GM18499 (cell line): Measurements from ENCODE around the gene FBF1.
A peak's percentile ranks its signal among the peaks of the same experiment; 100 is the strongest.

Source experiments
- ATAC-seq: cut with Tn5 transposase; IDR thresholded peaks from one replicate; pipeline ENCODE4 v1.9.1; 2021; ENCODE audit warnings: moderate number of reproducible peaks; ENCODE audit not compliant: insufficient read depth, unreplicated experiment

FBF1 gene

DNA sequence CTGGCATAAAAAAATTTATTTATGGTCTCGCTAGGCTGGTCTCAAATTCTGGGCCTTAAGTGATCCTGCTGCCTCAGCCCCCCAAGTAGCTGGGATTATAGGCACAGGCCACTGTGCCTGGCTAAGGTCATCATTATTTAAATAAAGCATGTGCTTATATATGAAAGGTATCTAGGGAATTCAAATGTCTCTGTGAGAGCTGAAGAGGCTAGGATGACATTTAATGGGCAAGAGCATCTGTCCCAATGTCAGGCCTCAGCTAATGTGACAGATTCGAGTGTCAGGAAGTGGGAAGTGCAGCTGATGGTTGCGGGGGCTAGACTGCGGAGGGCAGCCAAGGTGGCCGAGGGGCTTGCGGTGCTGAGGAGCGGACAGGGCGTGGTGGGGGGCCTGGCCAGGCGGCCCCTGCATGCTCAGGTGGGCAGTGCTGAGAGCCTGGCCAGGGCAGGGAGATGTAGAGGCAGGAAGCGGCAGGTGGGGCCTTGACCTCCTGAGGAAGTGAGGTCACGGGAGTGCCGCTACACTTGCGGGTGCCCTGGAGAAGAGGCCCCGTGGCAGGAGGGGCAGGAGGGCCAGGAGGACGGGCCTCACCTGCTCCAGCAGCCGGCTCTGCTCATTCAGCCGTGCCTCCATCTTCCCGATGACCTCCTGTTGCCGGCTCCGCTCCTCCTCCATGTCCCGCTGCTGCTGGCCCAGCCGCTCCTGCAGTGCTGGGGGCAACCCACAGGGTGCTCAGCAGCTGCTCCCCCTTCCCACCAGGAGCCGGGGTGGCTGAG, 23.5 kb downstream of the FBF1 start:
- no peak for ATAC-seq

DNA sequence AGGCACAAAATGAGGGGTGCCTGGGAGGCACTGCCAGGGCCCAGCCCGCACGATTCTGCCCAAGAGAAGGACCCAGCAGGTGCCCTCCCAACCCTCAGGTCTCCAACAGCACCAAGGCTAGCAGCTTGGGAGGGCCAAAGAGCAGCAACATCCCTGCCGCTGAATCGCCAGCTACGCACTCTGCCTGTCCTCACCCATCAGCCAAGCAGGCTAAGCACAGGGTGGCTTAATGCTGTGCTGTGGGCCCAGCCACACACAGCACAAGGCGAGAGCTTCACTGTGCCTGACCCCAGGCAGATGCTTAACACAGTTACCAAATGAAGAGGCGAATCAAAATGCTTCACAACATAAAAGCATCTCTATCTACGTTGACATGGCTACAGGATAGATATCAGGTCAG, 25.6 kb downstream of the FBF1 start:
- no peak for ATAC-seq

DNA sequence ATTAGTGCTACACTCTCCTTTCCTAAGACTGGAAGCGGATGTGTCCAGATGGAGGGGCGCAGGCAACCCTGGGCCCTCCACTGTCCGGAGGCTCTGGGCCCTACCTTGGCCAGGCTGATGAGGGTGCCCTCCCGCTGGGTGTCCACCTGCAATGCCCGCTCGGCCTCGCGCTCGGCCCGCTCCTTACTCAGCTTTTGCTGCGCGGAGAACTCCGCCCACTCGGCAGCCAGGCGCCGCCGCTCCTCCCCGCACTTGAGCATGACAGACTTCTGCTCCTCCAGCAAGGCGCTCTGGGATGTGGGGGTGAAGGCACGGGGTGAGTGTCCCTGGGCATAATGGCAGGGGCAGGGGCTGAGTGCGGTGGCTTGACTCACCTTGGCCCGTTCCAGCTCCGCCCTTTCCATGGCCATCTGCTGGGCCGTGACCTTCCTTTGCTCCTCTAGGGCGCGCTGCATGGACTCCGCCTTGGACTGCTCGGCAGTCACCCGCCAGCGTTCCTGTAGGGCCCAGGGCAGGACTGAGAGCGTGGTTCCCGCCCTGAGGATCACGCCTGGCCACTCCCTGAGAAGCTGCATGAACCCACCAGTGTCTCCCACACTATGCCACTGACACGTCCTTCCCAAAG, 26.1 kb downstream of the FBF1 start:
- no peak for ATAC-seq

DNA sequence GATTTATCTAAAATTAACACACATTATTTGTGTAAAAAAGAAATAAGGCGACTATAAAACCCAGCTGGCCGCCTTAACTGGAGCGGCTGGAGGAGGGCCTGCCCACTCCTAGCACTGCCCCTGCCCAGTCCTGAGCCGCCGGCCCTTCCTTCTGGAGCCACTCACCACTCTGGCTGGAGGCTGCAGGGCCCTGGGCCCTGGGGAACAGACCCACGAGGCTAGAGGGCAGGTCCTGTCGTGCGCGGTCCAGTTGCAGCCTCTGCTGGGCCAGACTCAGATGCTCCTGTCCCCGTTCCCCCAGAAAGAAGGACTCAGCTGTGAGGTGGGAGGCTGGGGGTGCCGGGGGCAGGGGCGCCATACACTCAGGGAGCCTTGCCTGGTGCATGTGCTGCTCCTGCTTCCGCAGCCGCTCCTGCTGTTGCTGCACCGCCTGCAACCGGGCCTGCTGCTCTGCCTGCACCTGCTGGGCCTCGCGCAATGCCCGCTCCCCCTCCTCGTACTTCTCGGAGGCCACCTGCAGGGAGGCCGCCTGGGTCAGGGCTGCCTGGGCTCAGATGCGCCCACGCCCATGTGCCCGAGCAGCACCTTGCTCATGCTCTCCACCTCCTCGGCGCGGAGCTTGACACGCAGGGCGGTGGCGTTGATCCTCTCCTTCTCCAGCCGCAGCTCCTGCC, 27.2 kb downstream of the FBF1 start:
- ATAC-seq, result no peak

DNA sequence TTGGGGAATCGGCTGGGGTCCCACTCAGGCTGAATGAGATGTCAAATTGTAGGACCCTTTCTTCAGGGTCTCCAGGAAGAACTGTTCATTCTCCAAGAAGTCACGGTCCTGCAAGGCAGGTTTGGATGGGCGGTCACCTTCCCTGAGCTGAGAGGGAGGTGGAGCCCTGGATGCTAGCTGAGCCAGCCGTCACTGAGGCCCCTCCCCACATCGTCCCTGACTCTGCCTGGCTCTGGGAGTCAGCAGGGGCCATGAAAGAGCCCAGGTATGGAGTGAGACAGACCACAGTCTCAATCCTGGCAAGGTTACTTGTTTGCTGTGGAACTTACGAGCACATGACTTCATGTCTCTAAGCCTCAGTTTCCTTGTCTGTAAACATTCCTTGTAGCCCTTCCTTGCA, 30.1 kb downstream of the FBF1 start:
- no peak for ATAC-seq

DNA sequence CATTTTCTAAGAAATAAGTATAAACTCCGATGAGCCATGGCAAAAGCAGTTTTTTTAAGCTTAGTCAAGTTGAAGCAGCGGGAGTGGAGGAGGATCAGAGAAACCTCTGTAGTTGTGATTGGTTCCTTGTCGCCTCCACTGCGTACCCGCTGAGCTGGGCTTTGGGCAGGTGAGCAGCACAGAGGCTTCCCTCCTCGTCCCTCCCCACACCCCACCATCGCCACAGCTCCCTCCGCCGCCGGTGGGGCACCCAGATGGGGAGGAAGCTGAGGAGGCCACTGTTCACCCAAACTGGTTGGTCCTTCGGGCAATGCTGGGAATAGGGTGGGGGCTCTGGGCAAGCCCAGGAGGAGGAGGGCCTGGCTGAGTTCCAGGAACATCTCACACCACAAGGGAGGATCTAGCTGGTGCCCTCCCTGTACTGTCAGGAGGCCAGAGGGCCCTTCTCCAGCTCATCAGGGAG, 31.0 kb downstream of the FBF1 start:
- ATAC-seq, result no peak

DNA sequence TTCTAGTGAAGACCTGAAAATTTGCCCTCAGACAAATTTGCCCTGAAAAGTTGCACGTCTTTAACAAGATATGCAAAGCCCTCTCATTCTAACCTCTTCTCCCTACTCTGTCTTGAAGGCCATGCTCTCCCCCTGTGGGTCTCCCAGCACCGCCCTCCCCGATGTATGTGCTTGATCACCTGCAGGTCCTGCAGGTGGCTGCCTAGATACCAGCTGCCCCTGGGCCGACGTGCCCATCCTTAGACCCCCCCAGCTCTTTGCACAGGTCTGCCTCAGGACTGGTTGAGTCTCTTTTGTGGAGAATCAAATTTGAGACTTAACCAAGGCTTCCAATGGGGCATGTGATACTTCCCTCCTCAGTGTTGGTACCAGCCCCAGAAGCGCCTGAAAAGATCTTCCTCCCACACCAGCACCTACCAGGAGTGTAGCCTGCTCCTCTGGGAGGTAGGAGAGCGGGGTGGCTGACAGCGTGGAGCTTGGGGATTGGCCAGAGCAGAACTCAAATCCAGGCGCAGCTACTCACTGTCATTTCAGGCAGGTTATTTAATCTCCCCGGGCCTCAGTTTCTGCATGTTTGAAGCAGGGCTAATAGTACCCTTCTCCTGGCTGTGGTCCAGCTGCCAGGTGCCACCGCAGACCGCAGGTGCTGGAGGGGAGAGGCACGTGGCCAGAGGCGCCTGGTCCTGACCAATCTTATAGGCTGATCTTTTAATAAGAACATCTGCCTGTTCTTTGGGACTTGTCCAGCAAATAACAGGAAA, 31.6 kb downstream of the FBF1 start:
- ATAC-seq, result no peak

DNA sequence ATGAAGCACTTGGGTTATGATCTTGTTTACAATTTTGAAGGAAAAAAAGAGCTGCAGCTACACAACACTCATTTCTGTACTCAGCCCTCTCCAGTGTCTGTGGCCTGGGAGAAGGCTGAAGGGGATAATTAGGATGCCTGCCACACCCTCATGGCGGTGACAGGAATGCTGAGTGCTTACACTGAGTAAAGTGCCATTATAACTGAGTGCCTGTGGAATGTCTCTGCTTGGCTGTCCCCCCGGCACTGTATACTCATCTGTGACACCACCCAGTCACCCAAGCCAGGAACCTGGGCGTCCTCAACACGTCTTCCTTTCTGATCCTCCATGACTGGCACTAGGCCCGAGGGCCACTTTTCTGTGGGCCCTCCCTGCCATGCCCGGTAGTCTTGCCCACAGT, 32.6 kb downstream of the FBF1 start:
- ATAC-seq, result no peak

DNA sequence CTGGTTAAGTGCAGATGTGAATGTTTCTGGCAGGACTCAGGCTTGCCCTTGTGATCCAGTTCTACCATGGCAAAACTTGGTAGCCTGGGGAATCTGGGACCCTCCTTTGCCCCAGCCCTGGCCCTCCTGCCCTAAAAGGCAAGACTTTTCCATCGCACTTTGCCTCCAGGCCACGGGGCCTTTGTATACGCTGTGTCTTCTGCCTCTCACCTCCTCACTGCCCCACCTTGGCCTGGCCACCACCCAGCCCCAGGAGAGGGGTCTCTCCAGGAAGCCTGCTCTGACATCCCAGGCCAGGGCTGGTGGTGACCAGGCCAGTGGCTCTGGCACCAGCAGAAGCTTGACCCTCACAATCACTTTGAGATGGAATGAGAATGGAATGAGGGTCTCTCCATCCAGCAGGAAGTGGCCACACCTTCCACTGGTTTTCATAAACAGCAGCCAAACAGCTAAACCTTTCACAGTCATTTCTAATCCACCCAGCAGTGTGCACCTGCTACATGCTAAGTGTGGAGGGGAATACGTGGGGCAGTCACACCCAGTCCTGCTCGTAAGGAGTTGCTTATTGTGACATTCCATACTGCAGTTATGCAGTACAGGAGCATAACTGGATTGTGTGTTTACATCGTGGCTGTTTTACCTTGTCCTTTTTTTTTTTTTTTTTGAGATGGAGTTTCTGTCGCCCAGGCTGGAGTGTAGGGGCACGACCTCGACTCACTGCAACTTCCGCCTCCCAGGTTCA, 34.5 kb downstream of the FBF1 start:
- no peak for ATAC-seq

DNA sequence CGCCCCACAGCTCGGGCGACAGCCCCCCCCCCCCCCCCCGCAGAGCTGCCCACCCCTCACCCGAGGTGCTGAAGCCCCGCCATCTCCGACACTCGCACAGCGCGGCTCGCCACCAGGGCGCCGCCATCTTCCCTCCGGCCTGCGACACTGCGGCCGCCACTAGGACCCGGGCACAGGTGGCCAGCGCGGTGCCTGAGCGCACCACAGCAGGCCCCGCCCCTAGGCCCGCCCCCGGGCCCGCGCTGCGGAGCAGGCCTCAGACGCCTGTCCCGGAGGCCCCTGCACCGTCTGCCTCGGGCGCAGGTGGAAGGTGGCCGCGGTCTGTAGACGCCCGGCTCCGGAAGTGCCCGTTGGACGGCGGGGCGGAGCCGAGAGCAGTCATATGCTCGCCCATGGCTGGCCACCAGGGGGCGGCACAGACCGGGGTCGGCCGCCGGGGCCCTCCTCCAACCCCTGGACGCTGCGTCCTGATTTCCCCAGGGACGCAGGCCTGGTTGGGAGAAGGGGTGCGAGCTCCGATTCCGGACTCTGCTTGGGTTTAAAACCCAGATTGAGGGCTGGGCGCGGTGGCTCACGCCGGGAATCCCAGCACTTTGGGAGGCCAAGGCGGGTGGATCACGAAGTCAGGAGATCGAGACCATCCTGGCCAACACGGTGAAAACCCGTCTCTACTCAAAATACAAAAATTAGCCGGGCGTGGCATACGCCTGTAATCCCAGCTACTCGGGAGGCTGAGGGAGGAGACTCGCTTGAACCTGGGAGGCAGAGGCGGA, 35.9 kb downstream of the FBF1 start, which contains the start of gene MRPL38:
MRPL38 (minus strand) TSS at position 136 of the 773 bp plus-strand sequence; CDS start at position 127, 9 bp downstream.
- peak; percentile 62 for ATAC-seq

DNA sequence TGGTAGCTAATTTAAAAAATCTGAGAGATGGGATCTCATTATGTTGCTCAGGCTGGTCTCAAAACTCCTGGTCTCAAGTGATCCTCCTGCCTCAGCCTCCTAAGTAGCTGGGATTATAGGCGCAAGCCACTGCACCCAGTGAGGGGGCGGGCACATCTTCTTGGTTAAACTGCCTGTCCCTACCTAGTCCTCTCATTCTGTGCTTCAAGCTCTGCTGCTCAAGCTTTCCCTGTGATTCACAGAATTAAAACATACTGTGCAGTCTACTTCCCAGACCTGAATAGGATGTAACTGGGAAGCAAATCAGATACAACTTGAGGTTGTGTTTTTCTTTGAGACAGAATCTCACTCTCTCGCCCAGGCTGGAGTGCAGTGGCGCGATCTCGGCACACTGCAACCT, 38.4 kb downstream of the FBF1 start:
- no peak for ATAC-seq

DNA sequence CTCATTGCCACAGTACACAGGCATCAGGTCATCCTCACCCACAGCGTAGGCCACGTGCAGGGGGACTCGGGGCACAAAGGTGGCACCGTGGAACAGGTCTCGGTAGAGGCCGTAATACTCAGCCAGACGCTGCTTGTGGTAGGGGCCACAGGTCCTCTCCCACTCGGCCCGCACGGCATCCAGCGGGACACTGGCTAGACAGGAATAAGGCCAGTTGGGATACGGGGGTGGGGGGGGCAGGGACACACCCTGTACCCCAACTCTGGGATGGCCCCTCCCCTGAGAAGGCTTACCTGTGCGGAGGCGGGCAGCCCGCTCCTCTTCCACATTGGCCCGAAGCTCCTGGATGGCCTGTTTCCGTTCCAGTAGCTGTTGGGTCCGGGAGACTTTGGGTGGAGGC, 39.1 kb downstream of the FBF1 start:
- no peak for ATAC-seq

DNA sequence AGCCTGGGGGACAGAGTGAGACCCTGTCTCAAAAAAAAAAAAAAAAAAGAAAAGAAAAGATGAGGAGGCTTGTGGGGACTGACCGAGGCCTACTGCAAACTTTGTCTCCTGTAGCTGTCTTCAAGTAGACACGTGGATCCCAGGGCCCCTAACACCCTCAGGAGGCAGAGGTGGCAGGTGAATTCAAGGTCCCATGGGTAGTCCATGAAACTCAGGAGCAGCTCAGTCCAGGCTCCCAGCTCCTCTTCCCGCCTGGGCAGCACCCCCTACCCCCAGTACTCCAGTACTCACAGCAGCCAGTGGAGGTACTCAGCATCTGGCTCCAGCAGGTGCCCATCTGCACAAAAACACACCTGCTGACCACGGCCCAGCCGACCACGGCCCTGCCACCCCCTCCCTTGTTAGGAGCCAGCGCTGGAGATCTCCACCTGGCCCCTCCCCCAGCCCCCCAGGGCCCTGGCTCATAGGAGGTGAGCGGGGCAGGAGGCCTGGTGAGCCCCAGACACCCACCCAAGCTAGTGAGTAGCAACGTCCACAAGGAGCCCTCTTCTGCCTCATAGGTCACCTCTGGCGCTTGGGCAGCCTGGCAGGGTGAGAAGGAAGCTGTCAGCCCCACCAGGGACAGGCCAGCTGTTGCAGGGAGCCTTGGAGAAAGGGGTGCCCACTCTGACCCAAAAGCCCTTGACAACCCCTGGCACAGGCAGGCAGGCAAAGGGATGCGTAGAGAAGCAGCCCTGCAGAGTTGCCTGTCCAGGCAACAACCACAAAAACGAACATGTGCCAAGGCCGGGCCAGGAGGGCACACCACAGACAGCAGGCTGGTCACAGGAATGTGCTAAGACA, 39.9 kb downstream of the FBF1 start:
- no peak for ATAC-seq

DNA sequence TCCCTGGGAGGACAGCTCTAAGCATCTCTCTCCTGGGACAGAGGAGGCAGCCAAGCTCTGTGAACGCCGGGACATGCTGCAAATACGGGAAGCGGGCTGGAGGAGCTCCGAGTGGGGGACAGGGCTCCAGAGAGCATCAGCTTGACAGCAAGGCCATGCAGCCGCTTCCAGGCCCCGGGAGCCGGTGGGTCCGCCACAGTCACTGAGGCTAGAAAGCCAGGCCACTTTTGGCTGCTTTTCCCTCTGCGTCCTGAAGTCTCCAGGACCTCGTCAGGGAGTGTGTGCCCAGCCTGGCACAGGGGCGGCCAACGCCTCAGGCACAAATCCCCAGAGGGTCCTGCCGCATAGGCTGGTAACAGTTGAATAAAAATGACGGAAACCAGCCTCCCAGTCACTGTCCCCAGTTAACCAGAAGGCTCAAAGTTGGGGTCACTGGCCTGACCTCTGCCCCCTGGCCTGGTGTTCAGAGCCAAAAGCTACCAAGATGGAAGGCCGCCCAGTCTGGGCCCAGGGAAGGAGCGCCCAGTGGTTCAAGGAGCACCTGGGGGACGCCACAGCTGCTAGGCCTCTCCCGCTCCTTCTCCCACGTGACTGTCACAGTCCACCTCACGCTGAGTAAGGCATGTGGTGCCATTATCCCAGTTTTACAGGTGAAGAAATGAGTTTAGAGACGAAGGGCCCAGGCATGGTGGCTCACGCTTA, 40.9 kb downstream of the FBF1 start:
- no peak for ATAC-seq

DNA sequence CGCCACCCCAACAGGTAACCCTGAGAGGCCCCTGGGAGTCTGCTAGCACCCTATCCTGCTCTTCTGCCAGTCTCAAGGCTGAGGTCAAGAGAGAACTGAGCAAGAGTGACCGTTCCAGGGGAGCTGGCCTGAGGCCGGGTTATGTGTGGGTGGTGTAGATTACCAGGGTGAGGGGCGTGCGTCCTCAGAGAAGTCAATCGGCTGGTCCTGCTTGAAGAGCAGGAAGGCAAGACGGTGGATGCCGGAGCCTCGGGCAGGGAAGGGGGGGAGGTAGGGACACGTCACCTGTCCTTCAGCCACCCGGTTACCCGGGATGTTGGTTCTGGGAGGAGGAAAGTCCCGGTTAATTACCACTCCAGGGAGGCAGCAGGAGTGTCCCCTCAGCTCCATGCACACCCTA, 41.5 kb downstream of the FBF1 start:
- ATAC-seq, result no peak

DNA sequence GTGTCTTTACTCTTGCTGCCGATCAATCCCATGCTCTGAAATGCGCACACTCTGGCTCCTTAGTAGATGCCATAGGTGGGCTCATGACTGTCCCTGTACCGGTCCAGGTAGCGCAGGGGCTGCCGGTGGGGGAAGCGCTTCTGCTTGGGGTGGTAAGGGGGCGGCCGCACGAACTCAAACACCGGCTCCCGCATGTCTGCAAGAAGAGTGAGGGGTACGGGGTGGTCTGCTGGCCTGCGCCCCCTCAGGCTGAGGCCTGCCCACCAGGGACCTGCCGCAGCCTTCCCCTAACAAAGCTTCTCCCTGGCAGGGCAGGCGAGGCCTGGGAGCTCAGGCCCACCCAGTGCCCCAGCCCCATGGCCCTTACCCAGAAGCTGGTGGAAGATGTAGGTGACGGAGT, 42.1 kb downstream of the FBF1 start:
- no peak for ATAC-seq

DNA sequence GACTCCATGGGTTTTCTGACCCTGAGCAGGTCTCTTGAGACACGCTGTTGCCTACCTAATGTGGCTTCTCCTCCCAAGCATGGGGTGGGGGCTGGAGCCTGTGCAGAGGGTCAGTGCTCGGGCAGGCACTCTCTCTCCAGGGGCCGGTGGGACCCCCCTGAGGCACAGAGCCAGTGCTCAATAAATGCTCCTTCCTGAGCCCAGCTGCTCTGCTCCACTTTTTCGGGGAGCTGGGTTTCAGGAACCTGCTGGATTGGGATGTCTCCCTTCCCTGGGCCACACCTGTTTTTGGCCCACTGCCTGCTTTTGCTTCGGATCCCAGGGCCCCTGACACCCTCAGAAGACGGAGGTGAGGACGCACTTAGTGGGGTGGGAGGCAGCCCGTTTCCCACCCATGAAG, 42.8 kb downstream of the FBF1 start:
- no peak for ATAC-seq
